CD14-positive monocyte (primary cell): ENCODE results near the gene NEK4. TPM values are rescaled to one million over a fixed set of nuclear protein-coding genes. Genes with fewer than 3 reads are reported as not detected.

Experiments used
- DNase-seq, 3 donors: peaks; one replicate each; pipeline ENCODE4 v3.0.0-alpha.2; 2011 to 2022
- H2AFZ ChIP-seq: 2 replicates; pipeline ENCODE4 v1.6.0; 2012; ENCODE audit warnings: mild to moderate bottlenecking, low read depth, low read length, inconsistent platforms; ENCODE audit not compliant: insufficient read depth, poor library complexity, severe bottlenecking
- H3K27ac ChIP-seq, 2 donors: 1 replicate in 1 of 2; 2 replicates in 1 of 2; pipeline ENCODE4 v1.5.1; 2012 to 2013; ENCODE audit warnings: low read length in 2 of 2, control low read depth in 1 of 2, inconsistent platforms in 1 of 2, low read depth in 1 of 2, mild to moderate bottlenecking in 1 of 2
- H3K27me3 ChIP-seq, 2 donors: one replicate each; pipeline versions ENCODE4 v1.6.0 to v1.6.1; 2011 to 2013; ENCODE audit warnings: low read length in 2 of 2; ENCODE audit not compliant: control insufficient read depth in 2 of 2, insufficient read depth in 2 of 2
- H3K36me3 ChIP-seq, 2 donors: replicated peaks in 1 of 2; 1 replicate in 1 of 2; 2 replicates in 1 of 2; pipeline versions ENCODE4 v1.5.1 to v1.6.1; 2012 to 2013; ENCODE audit warnings: low read length in 2 of 2, control low read depth in 1 of 2, inconsistent platforms in 1 of 2, mild to moderate bottlenecking in 1 of 2; ENCODE audit not compliant: insufficient read depth in 2 of 2, control insufficient read depth in 1 of 2
- H3K4me1 ChIP-seq, 2 donors: 1 replicate in 1 of 2; 2 replicates in 1 of 2; pipeline versions ENCODE4 v1.5.1 to v1.6.1; 2012 to 2013; ENCODE audit warnings: low read length in 2 of 2, control low read depth in 1 of 2, inconsistent platforms in 1 of 2, mild to moderate bottlenecking in 1 of 2, moderate library complexity in 1 of 2; ENCODE audit not compliant: insufficient read depth in 2 of 2, control insufficient read depth in 1 of 2
- H3K4me2 ChIP-seq: replicated peaks from 2 replicates; pipeline ENCODE3; 2012; ENCODE audit warnings: low read length, moderate library complexity, mild to moderate bottlenecking; ENCODE audit not compliant: poor library complexity, severe bottlenecking; ENCODE audit errors: extremely low read depth
- H3K4me3 ChIP-seq, 3 experiments: fragments of 200-600 bp in 1 of 3; sonication (generic) in 1 of 3; replicated peaks in 1 of 3; 1 replicate in 2 of 3; 2 replicates in 1 of 3; pipeline ENCODE4 v1.5.1; 2011 to 2013; ENCODE audit warnings: low read length in 3 of 3, mild to moderate bottlenecking in 3 of 3, control low read depth in 2 of 3, low read depth in 2 of 3, inconsistent platforms in 1 of 3, moderate library complexity in 1 of 3
- H3K79me2 ChIP-seq: 2 replicates; pipeline ENCODE4 v1.6.0; 2012; ENCODE audit warnings: mild to moderate bottlenecking, control low read depth, inconsistent platforms, low read length, moderate library complexity; ENCODE audit not compliant: insufficient read depth
- H3K9ac ChIP-seq: 2 replicates; pipeline ENCODE4 v1.6.0; 2017; ENCODE audit warnings: low read length, mild to moderate bottlenecking; ENCODE audit not compliant: insufficient read depth, poor library complexity, severe bottlenecking
- H3K9me3 ChIP-seq, 2 donors: replicated peaks in 1 of 2; 1 replicate in 1 of 2; 2 replicates in 1 of 2; pipeline versions ENCODE4 v1.5.1 to v1.6.1; 2012 to 2013; ENCODE audit warnings: low read length in 2 of 2, control low read depth in 1 of 2; ENCODE audit not compliant: control insufficient read depth in 1 of 2, insufficient read depth in 1 of 2
- H4K20me1 ChIP-seq: 2 replicates; pipeline ENCODE4 v1.6.0; 2012; ENCODE audit warnings: mild to moderate bottlenecking, low read length, control low read depth, moderate library complexity; ENCODE audit not compliant: insufficient read depth
- H3K27ac Mint-ChIP-seq, 7 donors: one replicate each; pipeline ENCODE4 v1.8.0; 2020; ENCODE audit warnings: mild to moderate bottlenecking in 7 of 7, mixed read lengths in 7 of 7, moderate library complexity in 6 of 7, inconsistent platforms in 2 of 7
- H3K27me3 Mint-ChIP-seq, 3 donors: one replicate each; pipeline ENCODE4 v1.8.0; 2021 to 2022; ENCODE audit warnings: low read depth in 3 of 3, mild to moderate bottlenecking in 3 of 3, mixed read lengths in 3 of 3, moderate library complexity in 3 of 3, inconsistent platforms in 1 of 3
- H3K36me3 Mint-ChIP-seq, 2 donors: one replicate each; pipeline ENCODE4 v1.8.0; 2020; ENCODE audit warnings: mixed read lengths in 2 of 2, inconsistent platforms in 1 of 2, mild to moderate bottlenecking in 1 of 2
- H3K4me1 Mint-ChIP-seq: one replicate; pipeline ENCODE4 v1.8.0; 2020; ENCODE audit warnings: mild to moderate bottlenecking, mixed read lengths
- H3K4me3 Mint-ChIP-seq, 2 donors: one replicate each; pipeline ENCODE4 v1.8.0; 2020; ENCODE audit warnings: mild to moderate bottlenecking in 2 of 2, mixed read lengths in 2 of 2, moderate library complexity in 1 of 2
- H3K9me3 Mint-ChIP-seq, 7 donors: one replicate each; pipeline ENCODE4 v1.8.0; 2020 to 2022; ENCODE audit warnings: mixed read lengths in 7 of 7, mild to moderate bottlenecking in 6 of 7, moderate library complexity in 6 of 7, inconsistent platforms in 2 of 7
- WGBS: methylation state at CpG from one replicate; pipeline ENCODE4 v1.1.5; 2013; ENCODE audit warnings: missing lambda C conversion rate; ENCODE audit not compliant: insufficient coverage; 5-methylcytosine and 5-hydroxymethylcytosine counted together
- intact Hi-C, 2 donors: fragments of 100-400 bp; cut with micrococcal nuclease; formaldehyde crosslinking; loops; one replicate each; pipeline versions ENCODE4 v1.15.0 to v1.15.1; 2023
- polyA plus RNA-seq, 3 donors: library from polyadenylated mRNA; depleted of rRNA in 1 of 3; unstranded in 2 of 3; stranded (reverse) in 1 of 3; fragments of 300-500 nt in 2 of 3; fragments of >200 nt in 1 of 3; fragmentation: Illumina TruSeq in 2 of 3; gene quantifications; 1 replicate in 2 of 3; 2 replicates in 1 of 3; pipeline ENCODE4 v1.2.3, GENCODE V29; 2012 to 2021
- TF ChIP-seq, protein P1 (sequence below): fragments of 200-600 bp; IDR thresholded peaks from one replicate; pipeline ENCODE4 v1.8.0; 2022; ENCODE audit warnings: antibody characterized with exemption, mild to moderate bottlenecking

The NEK4 gene
- polyA plus RNA-seq, 3 donors = 13.7 to 17.5 (median 17.4) TPM

DNA sequence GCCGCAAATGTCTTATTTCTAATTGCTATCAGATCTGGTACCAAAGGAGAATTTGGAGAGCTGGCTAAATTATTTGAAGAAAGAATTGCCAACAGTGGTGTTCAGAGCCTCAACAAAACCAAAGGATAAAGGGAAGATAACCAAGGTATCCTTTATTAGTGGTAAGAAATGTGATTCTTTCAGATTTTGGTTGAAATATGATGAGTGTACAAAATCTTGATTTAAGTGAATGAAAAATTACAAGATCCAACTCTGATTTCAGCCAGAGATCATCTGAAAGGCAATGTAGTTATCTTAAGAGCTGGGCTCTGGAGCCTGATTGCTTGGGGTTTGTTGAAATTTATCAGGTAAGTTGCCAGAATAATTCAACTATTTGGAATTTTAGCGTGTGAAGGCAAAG, 80.2 kb downstream of the NEK4 start:
- intact Hi-C loops = no loop called here
- Mint-ChIP-seq H3K27me3 (peaks cover 0 to 2% (median 0%) of the 10 kb centered on the region in 3 donors), H3K9me3 (no peaks in the 10 kb centered on the region), H3K4me3 (no peak overlapping the region), H3K36me3 (peaks cover 82 to 84% of the 10 kb centered on the region in 2 donors), H3K4me1 (peaks cover 10% of the 10 kb centered on the region), H3K27ac (peak overlapping the region in 2 of 7 donors; percentile 0 to 25)
- Histone ChIP-seq H3K27me3 (no peaks in the 10 kb centered on the region), H3K79me2 (peaks cover 28% of the 10 kb centered on the region), H2AFZ (no peak overlapping the region), H3K27ac (no peak overlapping the region), H4K20me1 (peaks cover 8% of the 10 kb centered on the region), H3K4me3 (no peak overlapping the region), H3K9ac (no peak overlapping the region), H3K9me3 (no peaks in the 10 kb centered on the region), H3K36me3 (peaks cover 82 to 86% of the 10 kb centered on the region in 2 donors), H3K4me1 (peaks cover 9 to 13% of the 10 kb centered on the region in 2 donors), H3K4me2 (no peak overlapping the region)
- WGBS = 100% methylated on average over 2 of the region's 2 CpGs
- TF ChIP-seq, protein P1, sequence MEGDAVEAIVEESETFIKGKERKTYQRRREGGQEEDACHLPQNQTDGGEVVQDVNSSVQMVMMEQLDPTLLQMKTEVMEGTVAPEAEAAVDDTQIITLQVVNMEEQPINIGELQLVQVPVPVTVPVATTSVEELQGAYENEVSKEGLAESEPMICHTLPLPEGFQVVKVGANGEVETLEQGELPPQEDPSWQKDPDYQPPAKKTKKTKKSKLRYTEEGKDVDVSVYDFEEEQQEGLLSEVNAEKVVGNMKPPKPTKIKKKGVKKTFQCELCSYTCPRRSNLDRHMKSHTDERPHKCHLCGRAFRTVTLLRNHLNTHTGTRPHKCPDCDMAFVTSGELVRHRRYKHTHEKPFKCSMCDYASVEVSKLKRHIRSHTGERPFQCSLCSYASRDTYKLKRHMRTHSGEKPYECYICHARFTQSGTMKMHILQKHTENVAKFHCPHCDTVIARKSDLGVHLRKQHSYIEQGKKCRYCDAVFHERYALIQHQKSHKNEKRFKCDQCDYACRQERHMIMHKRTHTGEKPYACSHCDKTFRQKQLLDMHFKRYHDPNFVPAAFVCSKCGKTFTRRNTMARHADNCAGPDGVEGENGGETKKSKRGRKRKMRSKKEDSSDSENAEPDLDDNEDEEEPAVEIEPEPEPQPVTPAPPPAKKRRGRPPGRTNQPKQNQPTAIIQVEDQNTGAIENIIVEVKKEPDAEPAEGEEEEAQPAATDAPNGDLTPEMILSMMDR = no peak
- DNase-seq = no peak

GRCh38 chr3:52689151-52689550, 81.6 kb downstream of the NEK4 start:
- no peak overlapping the region for H3K4me3 ChIP-seq
- no peaks in the 10 kb centered on the region for H3K9me3 ChIP-seq
- DNase-seq = no peak
- H3K27me3 ChIP-seq = no peaks in the 10 kb centered on the region
- TF ChIP-seq, protein P1 = no peak
- no peak overlapping the region for H3K9ac ChIP-seq
- no peak overlapping the region for H3K27ac Mint-ChIP-seq
- H3K4me1 ChIP-seq = peaks cover 15 to 24% of the 10 kb centered on the region in 2 donors
- peaks cover 40% of the 10 kb centered on the region for H3K79me2 ChIP-seq
- H3K27ac ChIP-seq = no peak overlapping the region
- H3K36me3 Mint-ChIP-seq = peaks cover 68 to 70% of the 10 kb centered on the region in 2 donors
- peaks cover 13% of the 10 kb centered on the region for H4K20me1 ChIP-seq
- no CpG with 5 or more reads among the region's 3 CpGs for WGBS
- intact Hi-C loops = loop anchor here in 1 of 2 donors (10.0 kb wide), 1 partner anchor 154 kb away; the partner anchor contains the start of genes NT5DC2 and UQCC5
- H3K4me3 Mint-ChIP-seq = no peak overlapping the region
- H3K4me2 ChIP-seq = no peak overlapping the region
- peaks cover 0 to 2% (median 0%) of the 10 kb centered on the region in 3 donors for H3K27me3 Mint-ChIP-seq
- peaks cover 19% of the 10 kb centered on the region for H3K4me1 Mint-ChIP-seq
- peaks cover 68 to 72% of the 10 kb centered on the region in 2 donors for H3K36me3 ChIP-seq
- H3K9me3 Mint-ChIP-seq = no peaks in the 10 kb centered on the region
- H2AFZ ChIP-seq = no peak overlapping the region
